A549 (cell line): ENCODE results near the gene RSAD1.

Source experiments
- CEBPB ChIP-seq, 2 experiments: fragments of >200 bp in 1 of 2; sonication (Bioruptor Twin) in 1 of 2; formaldehyde crosslinking in 1 of 2; IDR thresholded peaks; 2 replicates each; pipeline ENCODE4 v1.6.1; 2012 to 2016
- CTCF ChIP-seq: fragments of >200 bp; sonication (Bioruptor Twin); formaldehyde crosslinking; IDR thresholded peaks from 3 replicates; pipeline ENCODE4 v1.5.1; 2016
- EP300 ChIP-seq, 2 experiments: fragments of >200 bp; sonication (Bioruptor Twin); formaldehyde crosslinking; IDR thresholded peaks; 2 replicates in 1 of 2; 3 replicates in 1 of 2; pipeline ENCODE4 v1.6.1; 2016 to 2017
- GATA3 ChIP-seq: IDR thresholded peaks from 2 replicates; pipeline ENCODE4 v1.6.1; 2012; ENCODE audit warnings: borderline replicate concordance
- HMGXB4 ChIP-seq: fragments of 250-450 bp; sonication (Bioruptor Pico); IDR thresholded peaks from 2 replicates; pipeline ENCODE4 v1.5.0; 2021; ENCODE audit warnings: mild to moderate bottlenecking, moderate library complexity, borderline replicate concordance
- MAZ ChIP-seq: fragments of 150-350 bp; IDR thresholded peaks from 2 replicates; pipeline ENCODE4 v1.6.1; 2014; ENCODE audit warnings: antibody characterized with exemption, low read depth, low read length, borderline replicate concordance
- NFE2L2 ChIP-seq: fragments of 150-350 bp; conservative IDR thresholded peaks from 2 replicates; pipeline ENCODE4 v1.6.1; 2014; ENCODE audit warnings: low read length
- RAD21 ChIP-seq, 2 experiments: fragments of >200 bp in 1 of 2; sonication (Bioruptor Twin) in 1 of 2; formaldehyde crosslinking in 1 of 2; IDR thresholded peaks in 1 of 2; conservative IDR thresholded peaks in 1 of 2; 2 replicates in 1 of 2; 3 replicates in 1 of 2; pipeline ENCODE4 v1.6.1; 2012 to 2018; ENCODE audit warnings: inconsistent platforms in 1 of 2

- TF ChIP-seq CTCF, result no peak
- TF ChIP-seq HMGXB4, result no peak
- TF ChIP-seq EP300 (IDR thresholded peaks at IDR 0.05), result no peak
- no peak for TF ChIP-seq NFE2L2
- TF ChIP-seq GATA3, result no peak
- no peak for TF ChIP-seq RAD21 (conservative IDR thresholded peaks at IDR 0.05 in 1 of 2, IDR thresholded peaks at IDR 0.05 in 1 of 2)
- TF ChIP-seq MAZ, result no peak
- no peak for TF ChIP-seq CEBPB (IDR thresholded peaks at IDR 0.05)
Measured at GRCh38 chr17:50514936-50515702, 36.5 kb downstream of the RSAD1 start.
